Neural progenitor cell (in vitro differentiated cells): Measurements from ENCODE around the gene SNX9. TPM values are rescaled to one million over a fixed set of nuclear protein-coding genes. Genes with fewer than 3 reads are reported as not detected.
A peak's percentile ranks its signal among the peaks of the same experiment; 100 is the strongest.

Source experiments
- DNase-seq: peaks from one replicate; pipeline ENCODE4 v3.0.0-alpha.2; 2016; ENCODE audit warnings: low spot score
- H2AFZ ChIP-seq: fragments of 200-600 bp; sonication (generic); replicated peaks from 2 replicates; pipeline ENCODE4 v1.6.1; 2016; ENCODE audit warnings: antibody characterized with exemption
- H3F3A ChIP-seq: fragments of 200-600 bp; sonication (generic); 2 replicates; pipeline ENCODE4 v1.6.1; 2016; ENCODE audit warnings: antibody characterized with exemption, low read depth
- H3K27ac ChIP-seq: fragments of 200-600 bp; sonication (generic); 2 replicates; pipeline ENCODE4 v1.5.1; 2016; ENCODE audit warnings: mild to moderate bottlenecking
- H3K27me3 ChIP-seq: fragments of 200-600 bp; sonication (generic); 2 replicates; pipeline ENCODE4 v1.6.1; 2016; ENCODE audit warnings: mild to moderate bottlenecking, moderate library complexity
- H3K36me3 ChIP-seq: fragments of 200-600 bp; sonication (generic); 2 replicates; pipeline ENCODE4 v1.5.1; 2016
- H3K4me1 ChIP-seq: fragments of 200-600 bp; sonication (generic); 2 replicates; pipeline ENCODE4 v1.6.1; 2016; ENCODE audit warnings: mixed run types
- H3K4me2 ChIP-seq: fragments of 200-600 bp; sonication (generic); 2 replicates; pipeline ENCODE4 v1.6.1; 2016
- H3K4me3 ChIP-seq: fragments of 200-600 bp; sonication (generic); 2 replicates; pipeline ENCODE4 v1.5.1; 2016
- H3K79me2 ChIP-seq: fragments of 200-600 bp; sonication (generic); 2 replicates; pipeline ENCODE4 v1.6.1; 2016; ENCODE audit warnings: low read depth
- H3K9ac ChIP-seq: fragments of 200-600 bp; sonication (generic); 2 replicates; pipeline ENCODE4 v1.6.1; 2016
- H3K9me3 ChIP-seq: fragments of 200-600 bp; sonication (generic); 2 replicates; pipeline ENCODE4 v1.5.1; 2016; ENCODE audit warnings: low read depth
- H4K20me1 ChIP-seq: fragments of 200-600 bp; sonication (generic); 2 replicates; pipeline ENCODE4 v1.6.1; 2016; ENCODE audit warnings: low read depth
- H3K27ac Mint-ChIP-seq: 3 replicates; pipeline ENCODE4 v1.8.0; 2021; ENCODE audit warnings: mixed read lengths
- H3K27me3 Mint-ChIP-seq: 2 replicates; pipeline ENCODE4 v1.8.0; 2022; ENCODE audit warnings: low read depth, mild to moderate bottlenecking, inconsistent platforms, moderate library complexity, mixed read lengths; ENCODE audit not compliant: insufficient read depth
- H3K36me3 Mint-ChIP-seq: 3 replicates; pipeline ENCODE4 v1.8.0; 2021; ENCODE audit warnings: mixed read lengths
- H3K4me1 Mint-ChIP-seq: 3 replicates; pipeline ENCODE4 v1.8.0; 2021; ENCODE audit warnings: mixed read lengths
- H3K4me3 Mint-ChIP-seq: 3 replicates; pipeline ENCODE4 v1.8.0; 2021; ENCODE audit warnings: mild to moderate bottlenecking, moderate library complexity, mixed read lengths
- H3K9me3 Mint-ChIP-seq: 3 replicates; pipeline ENCODE4 v1.8.0; 2020; ENCODE audit warnings: mixed read lengths
- CTCF ChIP-seq: fragments of 200-600 bp; sonication (generic); IDR thresholded peaks from 2 replicates; pipeline ENCODE4 v1.5.1; 2017; ENCODE audit warnings: antibody characterized with exemption, mild to moderate bottlenecking
- EZH2 ChIP-seq: fragments of 200-600 bp; sonication (generic); IDR thresholded peaks from 2 replicates; pipeline ENCODE4 v1.6.1; 2017; ENCODE audit warnings: antibody characterized with exemption, mild to moderate bottlenecking, moderate library complexity
- EZH2phosphoT487 ChIP-seq: fragments of 200-600 bp; sonication (generic); IDR thresholded peaks from 2 replicates; pipeline ENCODE4 v1.6.1; 2017; ENCODE audit warnings: antibody characterized with exemption
- total RNA-seq: library from RNA; depleted of rRNA; stranded (reverse); fragments of >200 nt; gene quantifications from 2 replicates; pipeline ENCODE4 v1.2.3, GENCODE V29; 2015; ENCODE audit warnings: low replicate concordance

The SNX9 gene
- total RNA-seq, 1 donor from 2014 or later, result 17.8 TPM

- H3K79me2 ChIP-seq, result no peaks in the 10 kb centered on the region
- no peak overlapping the region for H3K4me2 ChIP-seq
- peaks cover 8% of the 10 kb centered on the region for H3F3A ChIP-seq
- Mint-ChIP-seq H3K4me1 (peaks cover 9% of the 10 kb centered on the region), H3K9me3 (no peaks in the 10 kb centered on the region), H3K27me3 (no peaks in the 10 kb centered on the region), H3K36me3 (peaks cover 30% of the 10 kb centered on the region), H3K4me3 (no peak overlapping the region), H3K27ac (no peak overlapping the region)
- TF ChIP-seq EZH2, result no peak
- TF ChIP-seq EZH2phosphoT487, result no peak
- TF ChIP-seq CTCF, result no peak
- no peak overlapping the region for H3K9ac ChIP-seq
- H3K27ac ChIP-seq, result no peak overlapping the region
- no peaks in the 10 kb centered on the region for H3K36me3 ChIP-seq
- H4K20me1 ChIP-seq, result peaks cover 6% of the 10 kb centered on the region
- no peak overlapping the region for H2AFZ ChIP-seq
- no peaks in the 10 kb centered on the region for H3K27me3 ChIP-seq
- no peak for DNase-seq
- no peaks in the 10 kb centered on the region for H3K9me3 ChIP-seq
- H3K4me3 ChIP-seq, result no peak overlapping the region
- H3K4me1 ChIP-seq, result peaks cover 12% of the 10 kb centered on the region
Observed at GRCh38 chr6:157885211-157885788, 62.3 kb downstream of the SNX9 start.

GRCh38 chr6:157885876-157886275 is 62.8 kb downstream of the SNX9 start:
- Histone ChIP-seq H2AFZ (no peak overlapping the region), H3K4me2 (no peak overlapping the region), H3F3A (peaks cover 4% of the 10 kb centered on the region), H4K20me1 (peaks cover under 1% of the 10 kb centered on the region), H3K4me1 (peaks cover 6% of the 10 kb centered on the region), H3K36me3 (no peaks in the 10 kb centered on the region), H3K9ac (no peak overlapping the region), H3K9me3 (no peaks in the 10 kb centered on the region), H3K27me3 (no peaks in the 10 kb centered on the region), H3K27ac (no peak overlapping the region), H3K79me2 (no peaks in the 10 kb centered on the region), H3K4me3 (no peak overlapping the region)
- no peak for TF ChIP-seq CTCF
- TF ChIP-seq EZH2, result no peak
- TF ChIP-seq EZH2phosphoT487, result no peak
- peaks cover 5% of the 10 kb centered on the region for H3K4me1 Mint-ChIP-seq
- no peaks in the 10 kb centered on the region for H3K27me3 Mint-ChIP-seq
- H3K9me3 Mint-ChIP-seq, result no peaks in the 10 kb centered on the region
- H3K36me3 Mint-ChIP-seq, result peaks cover 30% of the 10 kb centered on the region
- no peak overlapping the region for H3K27ac Mint-ChIP-seq
- H3K4me3 Mint-ChIP-seq, result no peak overlapping the region
- DNase-seq, result no peak

GRCh38 chr6:157887892-157888291 is 64.8 kb downstream of the SNX9 start:
- Histone ChIP-seq H3K9me3 (no peaks in the 10 kb centered on the region), H3K4me2 (peak overlapping the region; percentile 6), H3K79me2 (no peaks in the 10 kb centered on the region), H3F3A (peaks cover 4% of the 10 kb centered on the region), H3K4me3 (no peak overlapping the region), H3K9ac (no peak overlapping the region), H3K27ac (no peak overlapping the region), H3K4me1 (no peaks in the 10 kb centered on the region), H3K27me3 (no peaks in the 10 kb centered on the region), H4K20me1 (no peaks in the 10 kb centered on the region), H2AFZ (no peak overlapping the region), H3K36me3 (no peaks in the 10 kb centered on the region)
- H3K27me3 Mint-ChIP-seq, result no peaks in the 10 kb centered on the region
- H3K9me3 Mint-ChIP-seq, result no peaks in the 10 kb centered on the region
- H3K4me3 Mint-ChIP-seq, result no peak overlapping the region
- H3K4me1 Mint-ChIP-seq, result no peaks in the 10 kb centered on the region
- peaks cover 22% of the 10 kb centered on the region for H3K36me3 Mint-ChIP-seq
- no peak overlapping the region for H3K27ac Mint-ChIP-seq
- DNase-seq, result no peak
- TF ChIP-seq EZH2phosphoT487 (no peak), EZH2 (no peak), CTCF (no peak)
